Neutrophil (primary cell): Measurements from ENCODE around the gene LYPLAL1.

Experiments
- H3K27ac ChIP-seq: fragments of 200-600 bp; sonication (generic); 2 replicates; pipeline ENCODE4 v1.5.1; 2016; ENCODE audit warnings: mild to moderate bottlenecking, moderate library complexity
- H3K27me3 ChIP-seq: fragments of 200-600 bp; sonication (generic); 2 replicates; pipeline ENCODE4 v1.6.0; 2016; ENCODE audit warnings: mild to moderate bottlenecking
- H3K36me3 ChIP-seq: fragments of 200-600 bp; sonication (generic); 2 replicates; pipeline ENCODE4 v1.5.1; 2017
- H3K4me1 ChIP-seq, 2 experiments: fragments of 200-600 bp in 1 of 2; sonication (generic) in 1 of 2; 1 replicate in 1 of 2; 2 replicates in 1 of 2; pipeline versions ENCODE4 v1.5.1 to v1.6.1; 2013 to 2016; ENCODE audit warnings: low read depth in 1 of 2, low read length in 1 of 2, mild to moderate bottlenecking in 1 of 2, moderate library complexity in 1 of 2; ENCODE audit not compliant: control insufficient read depth in 1 of 2, insufficient read depth in 1 of 2
- H3K4me3 ChIP-seq, 2 experiments: fragments of 200-600 bp in 1 of 2; sonication (generic) in 1 of 2; 1 replicate in 1 of 2; 2 replicates in 1 of 2; pipeline ENCODE4 v1.5.1; 2013 to 2016; ENCODE audit warnings: low read depth in 1 of 2, low read length in 1 of 2, mild to moderate bottlenecking in 1 of 2, moderate library complexity in 1 of 2
- H3K9me3 ChIP-seq: fragments of 200-600 bp; sonication (generic); 2 replicates; pipeline ENCODE4 v1.5.1; 2016
- TF ChIP-seq, protein P1 (sequence below): fragments of 200-600 bp; sonication (generic); IDR thresholded peaks from 2 replicates; pipeline ENCODE4 v1.5.1; 2016; ENCODE audit warnings: antibody characterized with exemption

Gene LYPLAL1

GRCh38 chr1:219144658-219145315 lies 28.9 kb upstream of the LYPLAL1 start:
- Histone ChIP-seq H3K4me3 (no peak overlapping the region), H3K27ac (peak overlapping the region; percentile 79), H3K4me1 (peaks cover 0 to 19% of the 10 kb centered on the region in 2 experiments), H3K27me3 (no peaks in the 10 kb centered on the region), H3K9me3 (no peaks in the 10 kb centered on the region), H3K36me3 (no peaks in the 10 kb centered on the region)
- TF ChIP-seq, protein P1, sequence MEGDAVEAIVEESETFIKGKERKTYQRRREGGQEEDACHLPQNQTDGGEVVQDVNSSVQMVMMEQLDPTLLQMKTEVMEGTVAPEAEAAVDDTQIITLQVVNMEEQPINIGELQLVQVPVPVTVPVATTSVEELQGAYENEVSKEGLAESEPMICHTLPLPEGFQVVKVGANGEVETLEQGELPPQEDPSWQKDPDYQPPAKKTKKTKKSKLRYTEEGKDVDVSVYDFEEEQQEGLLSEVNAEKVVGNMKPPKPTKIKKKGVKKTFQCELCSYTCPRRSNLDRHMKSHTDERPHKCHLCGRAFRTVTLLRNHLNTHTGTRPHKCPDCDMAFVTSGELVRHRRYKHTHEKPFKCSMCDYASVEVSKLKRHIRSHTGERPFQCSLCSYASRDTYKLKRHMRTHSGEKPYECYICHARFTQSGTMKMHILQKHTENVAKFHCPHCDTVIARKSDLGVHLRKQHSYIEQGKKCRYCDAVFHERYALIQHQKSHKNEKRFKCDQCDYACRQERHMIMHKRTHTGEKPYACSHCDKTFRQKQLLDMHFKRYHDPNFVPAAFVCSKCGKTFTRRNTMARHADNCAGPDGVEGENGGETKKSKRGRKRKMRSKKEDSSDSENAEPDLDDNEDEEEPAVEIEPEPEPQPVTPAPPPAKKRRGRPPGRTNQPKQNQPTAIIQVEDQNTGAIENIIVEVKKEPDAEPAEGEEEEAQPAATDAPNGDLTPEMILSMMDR, result no peak

GRCh38 chr1:219147571-219148019 lies 26.1 kb upstream of the LYPLAL1 start:
- TF ChIP-seq, protein P1, result no peak
- no peak overlapping the region for H3K27ac ChIP-seq
- no peaks in the 10 kb centered on the region for H3K9me3 ChIP-seq
- no peaks in the 10 kb centered on the region for H3K36me3 ChIP-seq
- no peak overlapping the region for H3K4me3 ChIP-seq
- H3K27me3 ChIP-seq, result no peaks in the 10 kb centered on the region
- peaks cover 0 to 19% of the 10 kb centered on the region in 2 experiments for H3K4me1 ChIP-seq

- Histone ChIP-seq H3K27me3 (no peaks in the 10 kb centered on the region), H3K4me3 (no peak overlapping the region), H3K27ac (no peak overlapping the region), H3K9me3 (no peaks in the 10 kb centered on the region), H3K36me3 (no peaks in the 10 kb centered on the region), H3K4me1 (peaks cover 0 to 16% of the 10 kb centered on the region in 2 experiments)
- TF ChIP-seq, protein P1, result no peak
Observed at GRCh38 chr1:219149009-219149577, 24.6 kb upstream of the LYPLAL1 start.

DNA sequence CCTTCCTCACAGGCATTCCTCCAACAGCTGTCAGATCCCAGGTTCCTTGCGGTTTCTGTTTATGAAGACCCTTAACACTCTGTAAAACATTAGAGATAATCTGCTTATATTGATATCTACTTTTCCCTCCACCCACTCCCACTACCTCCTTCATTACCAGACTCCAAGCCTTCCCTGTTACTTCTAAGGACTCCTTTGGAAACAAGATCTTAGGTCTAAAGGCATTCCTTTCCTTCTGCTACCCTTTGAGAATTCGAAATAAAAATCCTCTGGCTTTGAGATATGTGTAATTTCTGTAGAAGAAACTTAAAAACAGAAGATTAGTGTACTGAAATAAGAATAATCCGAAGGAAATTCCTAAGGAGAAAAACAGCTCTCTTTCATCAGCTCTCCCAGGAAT lies 23.7 kb upstream of the LYPLAL1 start:
- TF ChIP-seq, protein P1, result no peak
- H3K36me3 ChIP-seq, result no peaks in the 10 kb centered on the region
- no peaks in the 10 kb centered on the region for H3K27me3 ChIP-seq
- H3K9me3 ChIP-seq, result no peaks in the 10 kb centered on the region
- peaks cover 0 to 8% of the 10 kb centered on the region in 2 experiments for H3K4me1 ChIP-seq
- H3K4me3 ChIP-seq, result no peak overlapping the region
- H3K27ac ChIP-seq, result no peak overlapping the region

- Histone ChIP-seq H3K36me3 (no peaks in the 10 kb centered on the region), H3K27ac (no peak overlapping the region), H3K4me3 (no peak overlapping the region), H3K4me1 (no peaks in the 10 kb centered on the region), H3K9me3 (no peaks in the 10 kb centered on the region), H3K27me3 (no peaks in the 10 kb centered on the region)
- TF ChIP-seq, protein P1, result no peak
Observed at GRCh38 chr1:219150913-219151312, 22.8 kb upstream of the LYPLAL1 start.
